Psoas muscle (tissue), 8 donors: ENCODE measurements around the gene EXPH5. TPM values are rescaled to one million over a fixed set of nuclear protein-coding genes. Genes with fewer than 3 reads are reported as not detected.
"Not testable (repeated sequence)": the region's sequence is repeated elsewhere in the genome, so short reads cannot be mapped to it uniquely, and the experiment has no call there.

Experiments
- ATAC-seq, 4 donors: fragments of 200-7000 bp; cut with Tn5 transposase; one replicate each; pipeline ENCODE4 v1.9.1; 2020; ENCODE audit warnings: moderate library complexity in 3 of 4, mild to moderate bottlenecking in 2 of 4
- DNase-seq, 2 donors: peaks; one replicate each; pipeline ENCODE4 v3.0.0-alpha.2; 2020
- H3K27ac ChIP-seq: fragments of 200-600 bp; one replicate; pipeline ENCODE4 v1.8.0; 2022
- H3K27me3 ChIP-seq, 3 donors: fragments of 200-600 bp in 1 of 3; one replicate each; pipeline versions ENCODE4 v1.6.1 to v1.8.0; 2013 to 2022; ENCODE audit warnings: low read length in 2 of 3, mild to moderate bottlenecking in 2 of 3, moderate library complexity in 1 of 3; ENCODE audit not compliant: insufficient read depth in 3 of 3
- H3K36me3 ChIP-seq, 2 donors: fragments of 200-600 bp in 1 of 2; one replicate each; pipeline versions ENCODE4 v1.6.1 to v1.8.0; 2013 to 2022; ENCODE audit warnings: low read depth in 1 of 2, mild to moderate bottlenecking in 1 of 2, moderate library complexity in 1 of 2; ENCODE audit not compliant: insufficient read depth in 1 of 2
- H3K4me1 ChIP-seq: fragments of 200-600 bp; one replicate; pipeline ENCODE4 v1.8.0; 2022
- H3K4me3 ChIP-seq: fragments of 200-600 bp; one replicate; pipeline ENCODE4 v1.8.0; 2022; ENCODE audit warnings: mild to moderate bottlenecking
- H3K9me3 ChIP-seq: fragments of 200-600 bp; one replicate; pipeline ENCODE4 v1.8.0; 2022
- CTCF ChIP-seq: fragments of 200-600 bp; IDR thresholded peaks from one replicate; pipeline ENCODE4 v1.8.0; 2022; ENCODE audit warnings: antibody characterized with exemption
- WGBS, 3 donors: extraction: QIAGEN DNeasy Blood & Tissue Kit; methylation state at CpG; one replicate each; pipeline versions ENCODE4 v1.1.6 to v1.1.7; 2013; 5-methylcytosine and 5-hydroxymethylcytosine counted together
- intact Hi-C, 2 donors: fragments of 100-400 bp; cut with DNase I; formaldehyde crosslinking; loops; one replicate each; pipeline versions ENCODE4 v1.11.0 to v1.14.2; 2022
- polyA plus RNA-seq, 3 donors: library from polyadenylated mRNA; stranded (reverse); fragments of 200-250 nt; gene quantifications; one replicate each; pipeline ENCODE4 v1.2.3, GENCODE V29; 2013
- total RNA-seq, 4 donors: library from RNA; stranded (reverse); fragmentation: NEBNext Ultra II Directional in 2 of 4; extraction: Animal tissue kit (Norgen Biotek cat#: 25700) in 2 of 4; gene quantifications; one replicate each; pipeline versions ENCODE4 v1.2.1 to v1.2.4, GENCODE V29; 2021 to 2023
- donor health status: healthy with polysubstance abuse.
- donor health status: DM: no; HTN: no; CAD: no; lungs with moderate emphysema.
- donor health status: Bipolar disorder and iron deficiency.
- donor health status: healthy.
- donor health status: DM: yes; HTN: yes; CAD: no.
- donor health status: DM: no; HTN: no; CAD: no.
- donor health status: DM: no; HTN: no; CAD: no.
- donor health status: DM: yes; HTN: yes; CAD: no.

The EXPH5 gene
- total and polyA plus RNA-seq, 7 donors = 0.01 to 0.58 (median 0.15) TPM

GRCh38 chr11:108606495-108607160 is 13.1 kb upstream of the EXPH5 start:
- DNase-seq (no peak), ATAC-seq (no peak)
- Histone ChIP-seq H3K9me3 (no peaks in the 10 kb centered on the region), H3K36me3 (no peaks in the 10 kb centered on the region), H3K4me3 (no peak overlapping the region), H3K27me3 (no peaks in the 10 kb centered on the region), H3K27ac (no peak overlapping the region), H3K4me1 (no peaks in the 10 kb centered on the region)
- intact Hi-C loops = no loop called here
- 76 to 81% (median 77%) methylated on average over 3 of the region's 3 CpGs for WGBS, 3 donors
- no peak for TF ChIP-seq CTCF

DNA sequence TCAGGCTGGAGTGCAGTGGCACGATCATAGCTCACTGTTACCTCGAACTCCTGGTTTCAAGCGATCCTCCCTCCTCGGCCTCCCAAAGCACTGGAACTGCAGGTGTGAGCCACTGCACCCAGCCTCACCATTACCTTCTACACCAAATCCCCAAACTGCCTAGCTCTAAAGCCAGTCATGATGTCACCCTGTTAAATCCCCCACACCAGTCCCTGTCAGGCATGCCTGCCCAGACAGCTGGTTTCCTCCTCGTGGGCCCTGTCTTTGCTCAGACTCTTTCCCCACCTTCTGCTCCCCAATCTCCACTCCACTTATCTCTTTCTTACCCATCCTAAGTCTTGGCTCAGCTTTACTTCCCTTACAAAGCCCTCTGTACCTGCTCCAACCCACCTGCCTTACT is 12.5 kb upstream of the EXPH5 start:
- Histone ChIP-seq H3K36me3 (no peaks in the 10 kb centered on the region), H3K4me1 (no peaks in the 10 kb centered on the region), H3K9me3 (no peaks in the 10 kb centered on the region), H3K27me3 (no peaks in the 10 kb centered on the region), H3K4me3 (no peak overlapping the region), H3K27ac (no peak overlapping the region)
- no peak for DNase-seq
- intact Hi-C loops = no loop called here
- WGBS, 3 donors = 66 to 79% (median 67%) methylated on average over 5 of the region's 5 CpGs
- no peak for TF ChIP-seq CTCF
- no peak for ATAC-seq

GRCh38 chr11:108602818-108603217 is 9.2 kb upstream of the EXPH5 start:
- H3K9me3 ChIP-seq, H3K4me3 ChIP-seq, ATAC-seq, H3K4me1 ChIP-seq, H3K27me3 ChIP-seq, H3K36me3 ChIP-seq, DNase-seq, H3K27ac ChIP-seq, intact Hi-C loops: not testable (repeated sequence)
- 48 to 63% (median 54%) methylated on average over 5 of the region's 5 CpGs for whole genome bisulfite sequencing, 3 donors

- Histone ChIP-seq H3K9me3 (no peaks in the 10 kb centered on the region), H3K27me3 (peaks cover 0 to under 1% (median 0%) of the 10 kb centered on the region in 3 donors), H3K27ac (no peak overlapping the region), H3K36me3 (no peaks in the 10 kb centered on the region), H3K4me1 (no peaks in the 10 kb centered on the region), H3K4me3 (no peak overlapping the region)
- TF ChIP-seq CTCF = no peak
- 88 to 97% (median 92%) methylated on average over 1 of the region's 1 CpG for WGBS, 3 donors
- ATAC-seq (no peak), DNase-seq (no peak)
- intact Hi-C loops = no loop called here
Measured at GRCh38 chr11:108601150-108601549, 7.6 kb upstream of the EXPH5 start.

- no peaks in the 10 kb centered on the region for H3K9me3 ChIP-seq
- H3K4me1 ChIP-seq = no peaks in the 10 kb centered on the region
- no peaks in the 10 kb centered on the region for H3K36me3 ChIP-seq
- no peak overlapping the region for H3K4me3 ChIP-seq
- no peak for TF ChIP-seq CTCF
- 89 to 95% (median 92%) methylated on average over 2 of the region's 2 CpGs for WGBS, 3 donors
- DNase-seq (no peak), ATAC-seq (no peak)
- intact Hi-C loops = no loop called here
- H3K27me3 ChIP-seq = peaks cover 0 to 5% (median 0%) of the 10 kb centered on the region in 3 donors
- no peak overlapping the region for H3K27ac ChIP-seq
Measured at GRCh38 chr11:108599978-108600377, 6.4 kb upstream of the EXPH5 start.
